ENCODE results near the gene EIF4E2. TPM values are rescaled to one million over a fixed set of nuclear protein-coding genes. Genes with fewer than 3 reads are reported as not detected.
A peak's percentile ranks its signal among the peaks of the same experiment; 100 is the strongest.

Gene EIF4E2
- total and polyA plus RNA-seq, 7 experiments from 2014 or later = 51.9 to 77.6 (median 61.6) TPM

DNA sequence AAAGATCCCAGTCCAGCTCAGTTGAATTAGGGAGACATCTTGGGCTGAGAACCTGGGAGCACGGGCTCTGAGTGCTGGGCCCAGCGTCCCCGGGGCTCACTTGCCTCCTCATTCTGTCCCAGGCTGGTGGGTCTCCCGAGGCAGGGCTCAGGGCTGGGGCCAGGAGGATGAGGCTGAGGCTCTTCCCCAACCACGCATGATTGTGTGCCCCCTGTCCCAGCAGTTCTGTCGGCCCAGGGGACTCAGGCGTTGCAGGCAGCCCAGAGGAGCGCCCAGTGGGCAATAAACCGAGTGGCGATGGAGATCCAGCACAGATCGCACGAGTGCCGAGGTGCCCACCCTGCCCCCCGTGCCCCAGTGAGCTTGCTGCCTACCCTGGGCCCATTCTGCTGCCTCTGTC is 29.4 kb upstream of the EIF4E2 start:
- Histone ChIP-seq H3K9me3 (ENCODE audit: control insufficient read depth in 2 of 3, low read length in 3 of 3) (no peaks in the 10 kb centered on the region), H3K4me1 (ENCODE audit: control insufficient read depth in 2 of 2, insufficient read depth in 2 of 2, low read length in 2 of 2) (peaks cover 0 to 7% of the 10 kb centered on the region in 2 donors), H3K36me3 (ENCODE audit: control insufficient read depth in 2 of 3, insufficient read depth in 3 of 3, low read length in 3 of 3) (no peaks in the 10 kb centered on the region), H3K27ac (ENCODE audit: low read depth, low read length) (no peak overlapping the region), H3K4me3 (ENCODE audit: low read length) (no peak overlapping the region), H3K27me3 (ENCODE audit: control insufficient read depth in 2 of 2, insufficient read depth in 2 of 2, low read length in 2 of 2) (peaks cover 0 to 6% of the 10 kb centered on the region in 2 donors)
- Mint-ChIP-seq H3K4me1 (peaks cover 2 to 15% (median 9%) of the 10 kb centered on the region in 7 donors), H3K27ac (no peak overlapping the region), H3K27me3 (peaks cover 15 to 32% (median 31%) of the 10 kb centered on the region in 5 donors), H3K4me3 (peak overlapping the region in 5 of 10 donors; percentile 48 to 80 (median 60)), H3K36me3 (no peaks in the 10 kb centered on the region), H3K9me3 (no peaks in the 10 kb centered on the region)
- ATAC-seq (no peak), DNase-seq (no peak)
- ChIA-PET POLR2A (no interaction called here), CTCF (no interaction called here)
- intact Hi-C loops (cut with micrococcal nuclease) = loop anchor here (5.0 to 10.0 kb wide), 3 partner anchors 76 to 669 kb away; partner anchors contain the start of gene NPPC (in 1 of the 2)

DNA sequence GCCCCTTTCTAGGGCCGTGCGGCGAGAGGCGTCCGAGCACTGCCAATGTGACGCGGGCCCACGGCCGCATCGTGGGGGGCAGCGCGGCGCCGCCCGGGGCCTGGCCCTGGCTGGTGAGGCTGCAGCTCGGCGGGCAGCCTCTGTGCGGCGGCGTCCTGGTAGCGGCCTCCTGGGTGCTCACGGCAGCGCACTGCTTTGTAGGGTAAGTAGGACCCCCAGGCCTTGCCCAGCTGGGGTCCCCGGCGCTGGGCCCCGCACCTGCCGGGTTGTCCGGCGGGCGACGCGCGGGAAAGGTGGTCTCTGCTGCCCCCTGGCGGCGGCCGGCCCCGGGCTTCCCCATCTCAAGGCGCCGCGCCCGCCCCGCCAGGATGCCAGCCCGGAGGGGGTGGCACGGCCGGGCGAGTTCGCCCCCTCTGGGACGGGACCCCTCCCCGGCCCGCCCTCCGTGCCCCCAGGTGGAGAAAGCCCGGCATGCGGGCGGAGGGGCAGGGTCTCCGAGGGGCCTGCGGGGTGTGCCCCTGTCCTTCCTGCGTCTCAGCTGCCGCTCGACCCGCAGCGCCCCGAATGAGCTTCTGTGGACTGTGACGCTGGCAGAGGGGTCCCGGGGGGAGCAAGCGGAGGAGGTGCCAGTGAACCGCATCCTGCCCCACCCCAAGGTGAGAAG is 28.4 kb upstream of the EIF4E2 start:
- H3K9me3 ChIP-seq (ENCODE audit: control insufficient read depth in 2 of 3, low read length in 3 of 3) = no peaks in the 10 kb centered on the region
- H3K27me3 ChIP-seq (ENCODE audit: control insufficient read depth in 2 of 2, insufficient read depth in 2 of 2, low read length in 2 of 2) = peaks cover 0 to 9% of the 10 kb centered on the region in 2 donors
- Mint-ChIP-seq H3K4me3 (peak overlapping the region in 5 of 10 donors; percentile 45 to 80 (median 66)), H3K36me3 (no peaks in the 10 kb centered on the region), H3K27ac (no peak overlapping the region), H3K4me1 (peaks cover 2 to 17% (median 11%) of the 10 kb centered on the region in 7 donors), H3K9me3 (no peaks in the 10 kb centered on the region), H3K27me3 (peaks cover 18 to 40% (median 31%) of the 10 kb centered on the region in 5 donors)
- intact Hi-C loops (cut with micrococcal nuclease) = loop anchor here (1.0 to 10.0 kb wide), 5 partner anchors 75 to 670 kb away; partner anchors contain the start of gene NPPC (in 1 of the 2)
- H3K36me3 ChIP-seq (ENCODE audit: control insufficient read depth in 2 of 3, insufficient read depth in 3 of 3, low read length in 3 of 3) = no peaks in the 10 kb centered on the region
- CTCF ChIA-PET = no interaction called here
- ATAC-seq = peak; percentile 80
- H3K27ac ChIP-seq (ENCODE audit: low read depth, low read length) = no peak overlapping the region
- POLR2A ChIA-PET = interaction anchor here (0.8 kb wide), 1 partner anchor 28 kb away, joined by 3 read pairs; the partner anchor contains the start of genes EIF4E2 and TIGD1
- DNase-seq = peak; percentile 31 to 82 (median 64)
- H3K4me1 ChIP-seq (ENCODE audit: control insufficient read depth in 2 of 2, insufficient read depth in 2 of 2, low read length in 2 of 2) = peaks cover 0 to 7% of the 10 kb centered on the region in 2 donors
- peak overlapping the region; percentile 20 for H3K4me3 ChIP-seq (ENCODE audit: low read length)

DNA sequence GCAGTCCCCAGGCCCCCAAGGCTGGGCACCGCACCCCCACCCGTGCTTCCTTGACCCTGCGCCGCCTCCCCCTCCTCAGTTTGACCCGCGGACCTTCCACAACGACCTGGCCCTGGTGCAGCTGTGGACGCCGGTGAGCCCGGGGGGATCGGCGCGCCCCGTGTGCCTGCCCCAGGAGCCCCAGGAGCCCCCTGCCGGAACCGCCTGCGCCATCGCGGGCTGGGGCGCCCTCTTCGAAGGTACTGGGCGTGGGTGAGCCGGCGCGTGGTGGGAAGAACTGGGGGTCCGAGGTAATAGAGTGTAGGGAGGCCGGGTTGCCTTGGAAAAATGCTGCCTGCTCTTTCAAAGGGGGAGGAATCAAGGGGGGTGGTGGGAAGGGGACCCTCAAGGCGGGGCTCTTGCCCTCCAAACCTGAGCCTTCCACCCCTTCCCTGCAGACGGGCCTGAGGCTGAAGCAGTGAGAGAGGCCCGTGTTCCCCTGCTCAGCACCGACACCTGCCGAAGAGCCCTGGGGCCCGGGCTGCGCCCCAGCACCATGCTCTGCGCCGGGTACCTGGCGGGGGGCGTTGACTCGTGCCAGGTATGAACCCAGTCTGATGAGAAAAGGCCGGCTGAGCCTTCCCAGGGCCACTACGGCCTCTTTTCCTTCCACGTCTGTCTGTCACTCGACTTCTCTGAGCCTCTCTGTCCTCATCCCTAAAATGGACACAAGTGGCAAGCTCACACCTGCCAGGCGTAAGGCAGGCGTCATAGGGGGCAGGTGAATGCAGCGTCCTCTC is 27.7 kb upstream of the EIF4E2 start:
- no peaks in the 10 kb centered on the region for H3K36me3 ChIP-seq (ENCODE audit: control insufficient read depth in 2 of 3, insufficient read depth in 3 of 3, low read length in 3 of 3)
- peaks cover 0 to 7% of the 10 kb centered on the region in 2 donors for H3K4me1 ChIP-seq (ENCODE audit: control insufficient read depth in 2 of 2, insufficient read depth in 2 of 2, low read length in 2 of 2)
- Mint-ChIP-seq H3K9me3 (peaks cover 0 to 1% (median 0%) of the 10 kb centered on the region in 11 donors), H3K27me3 (peaks cover 20 to 43% (median 32%) of the 10 kb centered on the region in 5 donors), H3K36me3 (no peaks in the 10 kb centered on the region), H3K27ac (no peak overlapping the region), H3K4me3 (peak overlapping the region; percentile 9 to 83 (median 67)), H3K4me1 (peaks cover 2 to 19% (median 11%) of the 10 kb centered on the region in 7 donors)
- CTCF ChIA-PET = interaction anchor here (0.7 to 1.2 kb wide), 3 partner anchors 13 to 1155 kb away, joined by 3 read pairs; no protein-coding TSS in a partner anchor
- H3K4me3 ChIP-seq (ENCODE audit: low read length) = peak overlapping the region; percentile 20
- H3K9me3 ChIP-seq (ENCODE audit: control insufficient read depth in 2 of 3, low read length in 3 of 3) = no peaks in the 10 kb centered on the region
- no peak overlapping the region for H3K27ac ChIP-seq (ENCODE audit: low read depth, low read length)
- peaks cover 0 to 9% of the 10 kb centered on the region in 2 donors for H3K27me3 ChIP-seq (ENCODE audit: control insufficient read depth in 2 of 2, insufficient read depth in 2 of 2, low read length in 2 of 2)
- POLR2A ChIA-PET = no interaction called here
- intact Hi-C loops (cut with micrococcal nuclease) = loop anchor here (1.0 to 10.0 kb wide), 5 partner anchors 76 to 671 kb away; partner anchors contain the start of gene NPPC (in 1 of the 2)
- no peak for ATAC-seq
- no peak for DNase-seq

DNA sequence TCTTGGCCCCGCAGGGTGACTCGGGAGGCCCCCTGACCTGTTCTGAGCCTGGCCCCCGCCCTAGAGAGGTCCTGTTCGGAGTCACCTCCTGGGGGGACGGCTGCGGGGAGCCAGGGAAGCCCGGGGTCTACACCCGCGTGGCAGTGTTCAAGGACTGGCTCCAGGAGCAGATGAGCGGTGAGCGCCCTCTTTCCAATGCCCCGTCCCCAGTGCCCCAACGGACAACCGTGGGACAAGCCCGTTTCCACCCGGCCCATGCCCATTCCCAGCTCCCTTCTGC is 27.1 kb upstream of the EIF4E2 start:
- peaks cover 2 to 23% (median 13%) of the 10 kb centered on the region in 7 donors for H3K4me1 Mint-ChIP-seq
- peaks cover 0 to 9% of the 10 kb centered on the region in 2 donors for H3K27me3 ChIP-seq (ENCODE audit: control insufficient read depth in 2 of 2, insufficient read depth in 2 of 2, low read length in 2 of 2)
- H3K36me3 Mint-ChIP-seq = no peaks in the 10 kb centered on the region
- H3K27me3 Mint-ChIP-seq = peaks cover 18 to 48% (median 35%) of the 10 kb centered on the region in 5 donors
- H3K4me3 Mint-ChIP-seq = peak overlapping the region in 9 of 10 donors; percentile 9 to 83 (median 66)
- H3K9me3 ChIP-seq (ENCODE audit: control insufficient read depth in 2 of 3, low read length in 3 of 3) = no peaks in the 10 kb centered on the region
- peaks cover 0 to 7% of the 10 kb centered on the region in 2 donors for H3K4me1 ChIP-seq (ENCODE audit: control insufficient read depth in 2 of 2, insufficient read depth in 2 of 2, low read length in 2 of 2)
- H3K36me3 ChIP-seq (ENCODE audit: control insufficient read depth in 2 of 3, insufficient read depth in 3 of 3, low read length in 3 of 3) = no peaks in the 10 kb centered on the region
- ChIA-PET POLR2A (no interaction called here), CTCF (interaction anchor here (0.7 to 1.2 kb wide), 3 partner anchors 12 to 1156 kb away, joined by 3 read pairs; no protein-coding TSS in a partner anchor)
- ATAC-seq (no peak), DNase-seq (no peak)
- H3K27ac ChIP-seq (ENCODE audit: low read depth, low read length) = no peak overlapping the region
- H3K27ac Mint-ChIP-seq = no peak overlapping the region
- intact Hi-C loops (cut with micrococcal nuclease) = loop anchor here (2.0 to 10.0 kb wide), 4 partner anchors 77 to 671 kb away; partner anchors contain the start of gene NPPC (in 1 of the 2)
- no peak overlapping the region for H3K4me3 ChIP-seq (ENCODE audit: low read length)
- peaks cover 0 to 2% (median 0%) of the 10 kb centered on the region in 11 donors for H3K9me3 Mint-ChIP-seq

DNA sequence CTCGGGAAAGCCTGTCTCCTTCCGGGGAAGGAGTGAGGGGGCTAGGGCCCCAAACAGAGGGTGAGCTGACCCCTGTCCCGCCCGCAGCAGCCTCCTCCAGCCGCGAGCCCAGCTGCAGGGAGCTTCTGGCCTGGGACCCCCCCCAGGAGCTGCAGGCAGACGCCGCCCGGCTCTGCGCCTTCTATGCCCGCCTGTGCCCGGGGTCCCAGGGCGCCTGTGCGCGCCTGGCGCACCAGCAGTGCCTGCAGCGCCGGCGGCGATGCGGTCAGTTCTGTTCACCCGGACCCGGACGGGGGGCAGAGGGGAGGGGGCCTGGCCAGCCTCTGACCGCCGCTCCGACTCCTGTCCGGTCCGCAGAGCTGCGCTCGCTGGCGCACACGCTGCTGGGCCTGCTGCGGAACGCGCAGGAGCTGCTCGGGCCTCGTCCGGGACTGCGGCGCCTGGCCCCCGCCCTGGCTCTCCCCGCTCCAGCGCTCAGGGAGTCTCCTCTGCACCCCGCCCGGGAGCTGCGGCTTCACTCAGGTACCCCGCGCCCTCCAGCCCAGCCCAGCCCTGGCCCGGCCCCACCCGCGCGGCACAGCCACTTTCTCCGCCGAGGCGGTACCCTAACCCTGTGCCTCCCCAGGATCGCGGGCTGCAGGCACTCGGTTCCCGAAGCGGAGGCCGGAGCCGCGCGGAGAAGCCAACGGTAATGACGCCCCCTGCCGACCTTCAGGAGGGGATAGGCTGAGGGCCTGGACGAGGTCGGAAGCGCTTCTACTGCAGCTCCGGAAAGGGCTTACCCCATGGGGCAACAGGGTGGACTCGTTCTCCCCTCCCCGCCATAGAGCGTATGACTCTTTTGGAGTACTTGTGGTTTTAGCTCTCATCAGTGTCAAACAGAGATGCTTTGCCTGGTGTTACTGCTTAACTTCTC is 26.5 kb upstream of the EIF4E2 start:
- Mint-ChIP-seq H3K27ac (no peak overlapping the region), H3K9me3 (peaks cover 0 to 2% (median 0%) of the 10 kb centered on the region in 11 donors), H3K4me3 (peak overlapping the region in 9 of 10 donors; percentile 25 to 76 (median 44)), H3K27me3 (peaks cover 18 to 54% (median 38%) of the 10 kb centered on the region in 5 donors), H3K4me1 (peaks cover 6 to 29% (median 19%) of the 10 kb centered on the region in 7 donors), H3K36me3 (no peaks in the 10 kb centered on the region)
- intact Hi-C loops (cut with micrococcal nuclease) = loop anchor here (2.0 to 10.0 kb wide), 4 partner anchors 77 to 672 kb away; partner anchors contain the start of gene NPPC (in 1 of the 2)
- no peak overlapping the region for H3K4me3 ChIP-seq (ENCODE audit: low read length)
- H3K36me3 ChIP-seq (ENCODE audit: control insufficient read depth in 2 of 3, insufficient read depth in 3 of 3, low read length in 3 of 3) = no peaks in the 10 kb centered on the region
- ChIA-PET CTCF (interaction anchor here (0.7 to 1.2 kb wide), 3 partner anchors 12 to 1156 kb away, joined by 3 read pairs; no protein-coding TSS in a partner anchor), POLR2A (interaction anchor here (0.7 kb wide), 1 partner anchor 21 kb away, joined by 3 read pairs; no protein-coding TSS in a partner anchor)
- DNase-seq = peak in 2 of 9 donors; percentile 4 to 36
- H3K27ac ChIP-seq (ENCODE audit: low read depth, low read length) = no peak overlapping the region
- H3K4me1 ChIP-seq (ENCODE audit: control insufficient read depth in 2 of 2, insufficient read depth in 2 of 2, low read length in 2 of 2) = peaks cover 0 to 12% of the 10 kb centered on the region in 2 donors
- ATAC-seq = peak; percentile 12
- no peaks in the 10 kb centered on the region for H3K9me3 ChIP-seq (ENCODE audit: control insufficient read depth in 2 of 3, low read length in 3 of 3)
- H3K27me3 ChIP-seq (ENCODE audit: control insufficient read depth in 2 of 2, insufficient read depth in 2 of 2, low read length in 2 of 2) = peaks cover 0 to 9% of the 10 kb centered on the region in 2 donors
